Choroid plexus epithelial cell (primary cell): ENCODE measurements around the gene S100Z.
"Not testable (repeated sequence)": the region's sequence is repeated elsewhere in the genome, so short reads cannot be mapped to it uniquely, and the experiment has no call there.

ENCODE experiments used
- DNase-seq: peaks from one replicate; pipeline ENCODE4 v3.0.0-alpha.2; 2010; ENCODE audit warnings: low read depth
- H3K4me3 ChIP-seq: 2 replicates; pipeline ENCODE4 v1.5.1; 2011; ENCODE audit warnings: low read depth, mild to moderate bottlenecking, control low read depth, low read length, moderate library complexity
- TF ChIP-seq, protein P1 (sequence below): conservative IDR thresholded peaks from 2 replicates; pipeline ENCODE4 v1.5.1; 2011; ENCODE audit warnings: low read depth, mild to moderate bottlenecking, control low read depth, inconsistent platforms, low read length, moderate library complexity

The S100Z gene

DNA sequence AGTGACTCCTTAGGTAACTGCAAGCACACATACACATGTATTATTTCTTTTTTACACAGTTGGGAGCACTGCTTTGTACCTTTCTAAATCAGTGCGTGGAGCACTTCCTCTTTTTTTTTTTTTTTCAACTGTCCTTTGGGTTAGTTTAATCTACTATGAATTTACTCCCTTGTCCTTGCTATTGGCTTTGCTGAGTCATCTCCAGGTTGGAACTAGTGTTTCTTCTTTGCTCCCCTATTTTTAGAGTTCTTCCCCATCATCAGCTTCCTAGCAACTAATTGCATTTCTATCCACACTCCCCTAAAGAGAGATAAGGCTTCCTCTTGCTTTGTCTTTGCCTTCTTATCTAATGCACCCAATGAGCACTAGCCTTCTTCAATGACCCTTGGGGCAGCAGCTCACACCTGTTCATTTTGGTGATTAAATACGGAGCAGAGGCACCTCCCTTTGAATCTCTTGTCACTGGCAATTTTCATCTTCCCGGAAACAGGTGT is 24.3 kb downstream of the S100Z start:
- H3K4me3 ChIP-seq = no peak overlapping the region
- DNase-seq = no peak
- TF ChIP-seq, protein P1, sequence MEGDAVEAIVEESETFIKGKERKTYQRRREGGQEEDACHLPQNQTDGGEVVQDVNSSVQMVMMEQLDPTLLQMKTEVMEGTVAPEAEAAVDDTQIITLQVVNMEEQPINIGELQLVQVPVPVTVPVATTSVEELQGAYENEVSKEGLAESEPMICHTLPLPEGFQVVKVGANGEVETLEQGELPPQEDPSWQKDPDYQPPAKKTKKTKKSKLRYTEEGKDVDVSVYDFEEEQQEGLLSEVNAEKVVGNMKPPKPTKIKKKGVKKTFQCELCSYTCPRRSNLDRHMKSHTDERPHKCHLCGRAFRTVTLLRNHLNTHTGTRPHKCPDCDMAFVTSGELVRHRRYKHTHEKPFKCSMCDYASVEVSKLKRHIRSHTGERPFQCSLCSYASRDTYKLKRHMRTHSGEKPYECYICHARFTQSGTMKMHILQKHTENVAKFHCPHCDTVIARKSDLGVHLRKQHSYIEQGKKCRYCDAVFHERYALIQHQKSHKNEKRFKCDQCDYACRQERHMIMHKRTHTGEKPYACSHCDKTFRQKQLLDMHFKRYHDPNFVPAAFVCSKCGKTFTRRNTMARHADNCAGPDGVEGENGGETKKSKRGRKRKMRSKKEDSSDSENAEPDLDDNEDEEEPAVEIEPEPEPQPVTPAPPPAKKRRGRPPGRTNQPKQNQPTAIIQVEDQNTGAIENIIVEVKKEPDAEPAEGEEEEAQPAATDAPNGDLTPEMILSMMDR = no peak

DNA sequence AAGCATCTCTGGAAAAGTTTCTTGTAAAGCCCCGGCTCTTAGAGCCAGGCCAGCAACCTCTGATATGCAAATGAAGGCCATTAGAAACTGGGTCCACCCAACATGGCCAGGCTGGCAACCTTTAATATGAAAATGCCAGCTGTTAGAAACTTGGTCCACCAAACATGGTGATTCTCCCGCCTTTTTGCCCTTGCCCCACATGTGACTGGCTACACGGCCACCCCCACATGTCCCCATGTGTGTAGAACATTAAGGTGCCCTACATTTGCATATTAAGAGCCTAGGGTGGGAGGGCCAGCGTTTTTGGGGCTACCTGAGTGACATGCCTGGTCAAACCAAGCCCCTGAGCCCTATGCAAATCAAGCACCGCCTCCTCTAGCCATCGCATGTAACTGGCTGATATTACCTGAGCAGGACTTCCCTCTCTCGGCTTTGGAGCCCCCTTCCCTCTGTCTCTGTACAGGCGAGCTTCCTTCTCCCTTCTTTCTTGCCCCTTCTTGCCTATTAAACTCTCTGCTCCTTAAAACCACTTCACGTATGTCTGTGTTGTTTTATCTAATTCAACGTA is 39.0 kb downstream of the S100Z start:
- no peak for DNase-seq
- H3K4me3 ChIP-seq = no peak overlapping the region
- TF ChIP-seq, protein P1 = no peak

DNA sequence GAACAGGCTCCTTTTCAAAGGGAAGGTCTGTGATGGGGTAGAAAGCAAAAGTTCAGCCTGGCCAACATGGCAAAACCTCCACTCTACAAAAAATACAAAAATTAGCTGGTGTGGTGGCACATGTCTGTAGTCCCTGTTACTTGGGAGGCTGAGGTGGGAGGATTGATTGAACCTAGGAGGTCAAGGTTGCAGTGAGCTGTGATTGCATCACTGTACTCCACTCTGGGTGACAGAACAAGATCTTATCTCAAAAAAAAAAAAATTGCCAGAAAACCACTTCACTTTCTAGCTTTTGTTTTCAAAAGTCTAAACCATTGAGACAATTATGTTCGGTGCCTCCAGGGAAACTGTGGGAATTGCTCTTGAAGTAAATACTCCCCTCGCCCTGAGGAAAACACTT is 43.5 kb downstream of the S100Z start:
- TF ChIP-seq, protein P1 = no peak
- no peak overlapping the region for H3K4me3 ChIP-seq
- no peak for DNase-seq

DNA sequence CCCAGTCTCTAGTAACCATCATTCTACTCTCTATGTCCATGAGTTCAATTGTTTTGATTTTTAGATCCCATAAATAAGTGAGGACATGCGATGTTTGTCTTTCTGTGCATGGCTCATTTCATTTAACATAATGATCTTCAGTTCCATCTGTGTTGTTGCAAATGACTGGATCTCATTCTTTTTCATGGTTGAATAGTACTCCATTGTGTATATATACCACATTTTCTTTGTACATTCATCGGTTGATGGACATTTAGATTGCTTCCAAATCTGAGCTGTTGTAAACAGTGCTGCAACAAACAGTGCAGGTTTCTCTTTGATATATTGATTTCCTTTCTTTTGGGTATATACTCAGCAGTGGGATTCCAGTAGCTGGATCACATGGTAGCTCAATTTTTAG is 46.4 kb downstream of the S100Z start:
- DNase-seq = no peak
- no peak overlapping the region for H3K4me3 ChIP-seq
- TF ChIP-seq, protein P1 = no peak

DNA sequence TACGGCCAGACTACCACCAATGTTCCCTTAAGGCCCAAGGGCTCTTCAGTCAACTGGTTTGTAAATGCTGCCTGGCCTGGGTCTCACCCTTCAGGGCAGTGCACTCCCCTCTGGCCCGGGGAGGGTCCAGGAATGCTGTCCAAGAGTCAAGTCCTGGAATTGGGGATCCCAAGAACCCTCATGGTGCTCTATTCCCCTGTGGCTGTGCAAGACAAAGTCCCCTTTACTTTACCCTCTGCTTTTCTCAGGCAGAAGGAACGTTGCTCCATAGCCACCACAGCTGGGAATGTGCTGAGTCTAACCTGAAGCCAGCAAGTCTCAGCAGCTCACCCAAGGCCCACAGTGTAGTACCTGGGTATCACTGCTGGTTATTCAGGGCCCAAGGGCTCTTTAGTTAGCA is 51.7 kb downstream of the S100Z start:
- TF ChIP-seq, protein P1 = no peak
- no peak for DNase-seq
- H3K4me3 ChIP-seq = no peak overlapping the region

DNA sequence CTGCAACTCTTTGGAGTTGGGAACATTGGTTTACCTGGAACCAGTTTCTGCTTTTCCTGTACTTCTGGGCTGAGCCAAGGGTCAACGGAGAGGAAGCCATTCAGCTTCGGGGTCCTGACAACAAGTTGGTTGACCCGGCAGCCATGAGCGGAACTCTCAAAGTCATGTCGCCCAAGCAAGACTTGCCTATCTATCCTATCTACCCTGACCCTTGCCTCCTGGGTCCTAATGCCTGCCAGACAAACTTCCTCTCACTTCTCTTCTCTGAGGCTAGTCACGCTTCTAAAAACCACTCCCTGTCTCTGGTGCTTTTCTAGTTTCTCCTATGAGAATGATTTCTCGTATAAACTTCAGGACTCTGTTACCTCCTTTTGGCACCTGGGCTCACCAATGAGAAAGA is 58.4 kb downstream of the S100Z start:
- no peak for DNase-seq
- no peak overlapping the region for H3K4me3 ChIP-seq
- TF ChIP-seq, protein P1 = no peak

DNA sequence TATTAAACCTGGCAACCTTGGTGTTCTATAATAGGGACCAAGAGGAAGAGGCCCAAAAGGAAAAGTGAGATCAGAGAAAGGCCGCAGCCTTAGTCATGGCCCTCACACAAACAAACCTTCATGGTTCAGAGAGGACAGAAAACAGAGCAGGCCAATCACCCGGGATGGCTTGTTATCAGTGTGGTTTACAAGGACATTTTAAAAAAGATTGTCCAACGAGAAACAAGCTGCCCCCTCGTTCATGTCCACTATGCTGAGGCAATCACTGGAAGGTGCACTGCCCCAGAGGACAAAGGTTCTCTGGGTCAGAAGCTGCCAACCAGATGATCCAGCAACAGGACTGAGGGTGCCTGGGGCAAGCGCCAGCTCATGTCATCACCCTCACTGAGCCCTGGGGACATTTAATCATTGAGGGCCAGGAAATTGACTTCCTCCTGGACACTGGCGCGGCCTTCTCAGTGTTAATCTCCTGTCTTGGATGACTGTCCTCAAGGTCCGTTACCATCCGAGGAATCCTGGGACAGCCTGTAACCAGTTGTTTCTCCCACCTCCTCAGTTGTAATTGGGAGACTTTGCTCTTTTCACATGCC is 60.6 kb downstream of the S100Z start:
- DNase-seq, H3K4me3 ChIP-seq: not testable (repeated sequence)

DNA sequence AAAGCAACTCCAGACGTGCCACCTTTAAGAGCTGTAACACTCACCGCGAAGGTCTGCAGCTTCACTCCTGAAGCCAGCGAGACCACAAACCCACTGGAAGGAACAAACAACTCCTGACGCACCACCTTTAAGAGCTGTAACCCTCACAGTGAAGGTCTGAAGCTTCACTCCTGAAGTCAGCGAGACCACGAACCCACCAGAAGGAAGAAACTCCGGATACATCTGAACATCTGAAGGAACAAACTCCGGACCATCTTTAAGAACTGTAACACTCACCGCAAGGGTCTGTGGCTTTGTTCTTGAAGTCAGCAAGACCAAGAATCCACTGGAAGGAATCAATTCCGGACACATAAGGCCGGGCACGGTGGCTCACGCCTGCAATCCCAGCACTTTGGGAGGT is 64.9 kb downstream of the S100Z start:
- H3K4me3 ChIP-seq, DNase-seq: not testable (repeated sequence)
